Measurements from ENCODE around the gene FAM163B.

DNA sequence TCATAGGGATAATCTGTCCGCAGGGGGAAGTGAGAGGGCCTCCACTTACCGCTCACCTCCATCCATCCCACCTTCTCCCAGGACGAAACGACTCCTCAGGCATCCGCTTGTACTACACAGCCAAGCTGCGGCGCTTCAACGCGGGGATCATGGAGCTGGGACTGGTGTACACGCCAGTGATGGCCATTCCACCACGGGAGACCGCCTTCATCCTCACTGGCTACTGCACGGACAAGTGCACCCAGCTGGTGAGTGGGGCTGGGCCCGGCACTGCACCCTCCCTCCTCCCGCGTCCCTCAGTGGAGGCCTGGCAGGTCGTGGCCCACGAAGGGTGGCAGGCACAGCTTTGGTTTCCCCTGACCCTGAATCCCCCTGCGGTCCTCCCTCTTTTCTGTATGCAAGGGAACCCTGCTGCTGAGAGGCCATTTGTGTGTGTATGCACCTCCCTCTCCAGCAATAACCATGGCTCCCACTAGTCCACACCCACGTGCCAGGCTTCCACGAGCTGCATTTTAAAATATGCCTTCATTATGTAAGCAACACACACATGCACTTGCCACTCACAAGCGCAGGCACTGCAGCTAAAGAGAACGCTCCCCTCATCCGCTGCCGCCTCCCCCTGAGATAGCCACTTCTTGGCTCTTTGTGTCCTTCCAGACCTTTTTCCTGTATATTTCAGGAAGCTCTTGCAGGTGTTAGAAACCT is 38.7 kb upstream of the FAM163B start:
- TF ChIP-seq ZNF565 (CRISPR knock-in tag; conservative IDR thresholded peaks at IDR 0.05; ENCODE audit: low read depth) (no peak), ISL1 (CRISPR knock-in tag; IDR thresholded peaks at IDR 0.05) (no peak), ZNF8 (CRISPR knock-in tag; IDR thresholded peaks at IDR 0.05) (no peak), CSDC2 (CRISPR knock-in tag; IDR thresholded peaks at IDR 0.05) (no peak), ZNF70 (CRISPR knock-in tag; IDR thresholded peaks at IDR 0.05) (no peak), TCF4 (CRISPR knock-in tag; IDR thresholded peaks at IDR 0.05; ENCODE audit: borderline replicate concordance) (no peak), ESRRG (CRISPR knock-in tag; IDR thresholded peaks at IDR 0.05) (no peak), ZFP3 (CRISPR knock-in tag; IDR thresholded peaks at IDR 0.05) (no peak), TOX (CRISPR knock-in tag; IDR thresholded peaks at IDR 0.05; ENCODE audit: borderline replicate concordance) (no peak)
- TF ChIP-seq, protein P1, sequence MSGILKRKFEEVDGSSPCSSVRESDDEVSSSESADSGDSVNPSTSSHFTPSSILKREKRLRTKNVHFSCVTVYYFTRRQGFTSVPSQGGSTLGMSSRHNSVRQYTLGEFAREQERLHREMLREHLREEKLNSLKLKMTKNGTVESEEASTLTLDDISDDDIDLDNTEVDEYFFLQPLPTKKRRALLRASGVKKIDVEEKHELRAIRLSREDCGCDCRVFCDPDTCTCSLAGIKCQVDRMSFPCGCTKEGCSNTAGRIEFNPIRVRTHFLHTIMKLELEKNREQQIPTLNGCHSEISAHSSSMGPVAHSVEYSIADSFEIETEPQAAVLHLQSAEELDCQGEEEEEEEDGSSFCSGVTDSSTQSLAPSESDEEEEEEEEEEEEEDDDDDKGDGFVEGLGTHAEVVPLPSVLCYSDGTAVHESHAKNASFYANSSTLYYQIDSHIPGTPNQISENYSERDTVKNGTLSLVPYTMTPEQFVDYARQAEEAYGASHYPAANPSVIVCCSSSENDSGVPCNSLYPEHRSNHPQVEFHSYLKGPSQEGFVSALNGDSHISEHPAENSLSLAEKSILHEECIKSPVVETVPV (CRISPR knock-in tag; IDR thresholded peaks at IDR 0.05): no peak
